OCI-LY7 (cell line): Measurements from ENCODE around the gene AREL1. TPM values are rescaled to one million over a fixed set of nuclear protein-coding genes. Genes with fewer than 3 reads are reported as not detected.

Source experiments
- BruUV-seq: library from RNA; stranded (reverse); fragments of 400-500 nt; replicated peaks from 2 replicates; lab custom pipeline; 2021; lab: Mats Ljungman, UMichigan
- CTCF ChIA-PET: fragments of 300-600 bp; sonication (Branson Sonifier 250); formaldehyde crosslinking; loops from one replicate; lab custom pipeline; 2022; ENCODE audit warnings: antibody characterized with exemption; ENCODE audit not compliant: unreplicated experiment; lab: Charles Lee
- POLR2A ChIA-PET: fragments of 300-600 bp; sonication (Branson Sonifier 250); formaldehyde crosslinking; loops from one replicate; lab custom pipeline; 2022; ENCODE audit warnings: antibody characterized with exemption; lab: Charles Lee
- DNase-seq: peaks from one replicate; pipeline ENCODE4 v3.0.0-alpha.2; 2015; ENCODE audit warnings: low spot score
- H2AFZ ChIP-seq: fragments of 200-600 bp; sonication (generic), shearing (Covaris generic); 2 replicates; pipeline ENCODE4 v1.6.1; 2014; ENCODE audit warnings: mild to moderate bottlenecking, antibody characterized with exemption, low read length, moderate library complexity
- H3K27ac ChIP-seq: fragments of 200-600 bp; sonication (generic); 2 replicates; pipeline ENCODE4 v1.5.1; 2014; ENCODE audit warnings: mixed run types, low read depth, mild to moderate bottlenecking, moderate library complexity, low read length, inconsistent platforms; ENCODE audit not compliant: poor library complexity, severe bottlenecking
- H3K36me3 ChIP-seq: fragments of 200-600 bp; sonication (generic); 2 replicates; pipeline ENCODE4 v1.6.1; 2014; ENCODE audit warnings: mild to moderate bottlenecking, antibody characterized with exemption, low read length, moderate library complexity, mixed read lengths; ENCODE audit not compliant: insufficient read depth
- H3K4me1 ChIP-seq: fragments of 200-600 bp; sonication (generic); 2 replicates; pipeline ENCODE4 v1.5.1; 2014; ENCODE audit warnings: mild to moderate bottlenecking, low read length; ENCODE audit not compliant: insufficient read depth, poor library complexity, severe bottlenecking
- H3K4me2 ChIP-seq: fragments of 200-600 bp; sonication (generic); 2 replicates; pipeline ENCODE4 v1.6.1; 2014; ENCODE audit warnings: mild to moderate bottlenecking, low read length
- H3K4me3 ChIP-seq: fragments of 200-600 bp; sonication (generic); 2 replicates; pipeline ENCODE4 v1.5.1; 2014; ENCODE audit warnings: mild to moderate bottlenecking, low read depth, low read length; ENCODE audit not compliant: poor library complexity, severe bottlenecking
- H3K79me2 ChIP-seq: fragments of 200-600 bp; sonication (generic); 2 replicates; pipeline ENCODE4 v1.6.1; 2016; ENCODE audit warnings: low read depth, mild to moderate bottlenecking, low read length, moderate library complexity, mixed read lengths; ENCODE audit not compliant: insufficient read depth
- H3K9me2 ChIP-seq: fragments of 200-600 bp; sonication (generic); 2 replicates; pipeline ENCODE4 v1.6.1; 2016; ENCODE audit warnings: mild to moderate bottlenecking, low read length, mixed read lengths; ENCODE audit not compliant: insufficient read depth
- H3K9me3 ChIP-seq: fragments of 200-600 bp; sonication (generic); 2 replicates; pipeline ENCODE4 v1.6.1; 2014; ENCODE audit warnings: mild to moderate bottlenecking, mixed run types, low read length, mixed read lengths
- H4K20me1 ChIP-seq: fragments of 200-600 bp; sonication (generic); 2 replicates; pipeline ENCODE4 v1.6.1; 2014; ENCODE audit warnings: mild to moderate bottlenecking, antibody characterized with exemption, low read length, moderate library complexity, mixed read lengths; ENCODE audit not compliant: insufficient read depth
- CTCF ChIP-seq: fragments of 200-600 bp; sonication (generic); conservative IDR thresholded peaks from 2 replicates; pipeline ENCODE4 v1.5.1; 2014; ENCODE audit warnings: mild to moderate bottlenecking, antibody characterized with exemption, low read length, moderate library complexity, mixed read lengths
- EZH2phosphoT487 ChIP-seq: fragments of 200-600 bp; sonication (generic); IDR thresholded peaks from 2 replicates; pipeline ENCODE4 v1.6.1; 2018; ENCODE audit warnings: low read depth, borderline replicate concordance, mild to moderate bottlenecking, mixed run types, antibody characterized with exemption, low read length, moderate library complexity, mixed read lengths
- intact Hi-C: fragments of 100-400 bp; cut with micrococcal nuclease; formaldehyde crosslinking; loops from one replicate; pipeline ENCODE4 v1.10.0; 2022; ENCODE audit not compliant: unreplicated experiment
- total RNA-seq, 2 experiments: library from RNA; depleted of rRNA in 1 of 2; stranded (reverse); fragments of >200 nt in 1 of 2; shearing (Covaris generic) in 1 of 2; gene quantifications; 2 replicates each; pipeline ENCODE4 v1.2.3, GENCODE V29; 2014 to 2022

The AREL1 gene
- total RNA-seq, 2 experiments from 2014 or later: 30.5 to 37.8 TPM

- H3K27ac ChIP-seq: no peak overlapping the region
- TF ChIP-seq EZH2phosphoT487 (no peak), CTCF (no peak)
- H3K4me2 ChIP-seq: no peak overlapping the region
- no peak for DNase-seq
- H3K36me3 ChIP-seq: no peaks in the 10 kb centered on the region
- intact Hi-C loops: no loop called here
- H3K4me3 ChIP-seq: no peak overlapping the region
- H3K9me2 ChIP-seq: no peaks in the 10 kb centered on the region
- no peaks in the 10 kb centered on the region for H3K79me2 ChIP-seq
- H3K4me1 ChIP-seq: no peaks in the 10 kb centered on the region
- no peaks in the 10 kb centered on the region for H4K20me1 ChIP-seq
- POLR2A ChIA-PET: interaction anchor here (0.6 to 0.7 kb wide), 2 partner anchors 388 to 865 kb away, joined by 3 read pairs; no protein-coding TSS in a partner anchor
- no peak overlapping the region for H2AFZ ChIP-seq
- no peaks in the 10 kb centered on the region for H3K9me3 ChIP-seq
- CTCF ChIA-PET: interaction anchor here (0.5 kb wide), 1 partner anchor 470 kb away, joined by 3 read pairs; no protein-coding TSS in a partner anchor
- no TSS peak for BruUV-seq
Observed at GRCh38 chr14:74650927-74651686, 61.8 kb downstream of the AREL1 start.

GRCh38 chr14:74649673-74650072 is 63.2 kb downstream of the AREL1 start:
- no peaks in the 10 kb centered on the region for H3K4me1 ChIP-seq
- BruUV-seq: no TSS peak
- no peak overlapping the region for H3K4me3 ChIP-seq
- no peak for TF ChIP-seq EZH2phosphoT487
- intact Hi-C loops: no loop called here
- POLR2A ChIA-PET: interaction anchor here (0.9 kb wide), 1 partner anchor 9 kb away, joined by 3 read pairs; no protein-coding TSS in a partner anchor
- no peak for DNase-seq
- no peaks in the 10 kb centered on the region for H3K9me3 ChIP-seq
- no peak overlapping the region for H3K27ac ChIP-seq
- H4K20me1 ChIP-seq: no peaks in the 10 kb centered on the region
- no peak overlapping the region for H3K4me2 ChIP-seq
- no peaks in the 10 kb centered on the region for H3K79me2 ChIP-seq
- CTCF ChIA-PET: no interaction called here
- no peaks in the 10 kb centered on the region for H3K9me2 ChIP-seq
- no peaks in the 10 kb centered on the region for H3K36me3 ChIP-seq
- no peak overlapping the region for H2AFZ ChIP-seq

DNA sequence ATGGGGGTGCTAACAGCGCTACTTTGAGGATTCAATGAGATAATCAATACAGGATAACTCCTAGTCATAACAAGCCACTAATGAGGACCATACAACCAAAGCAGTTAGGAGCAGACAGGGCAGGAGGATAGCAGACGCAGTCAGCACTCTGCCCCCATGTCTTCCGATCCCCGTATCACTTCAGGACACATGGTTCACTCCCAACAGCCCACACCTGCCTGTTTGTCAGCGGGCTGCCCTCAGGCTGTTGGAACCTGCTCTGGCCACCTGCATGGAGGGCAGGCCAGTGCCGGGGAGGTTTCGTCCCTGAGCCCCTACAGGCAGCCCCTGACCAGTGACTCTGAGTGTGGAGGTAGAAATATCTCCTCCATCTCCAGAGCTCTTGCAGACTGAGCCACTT is 63.7 kb downstream of the AREL1 start:
- H3K79me2 ChIP-seq: no peaks in the 10 kb centered on the region
- H4K20me1 ChIP-seq: no peaks in the 10 kb centered on the region
- CTCF ChIA-PET: no interaction called here
- H3K4me1 ChIP-seq: no peaks in the 10 kb centered on the region
- H3K9me3 ChIP-seq: no peaks in the 10 kb centered on the region
- no peak overlapping the region for H3K4me3 ChIP-seq
- no peak overlapping the region for H2AFZ ChIP-seq
- H3K27ac ChIP-seq: no peak overlapping the region
- H3K9me2 ChIP-seq: no peaks in the 10 kb centered on the region
- no TSS peak for BruUV-seq
- H3K36me3 ChIP-seq: no peaks in the 10 kb centered on the region
- no peak for TF ChIP-seq EZH2phosphoT487
- no peak for TF ChIP-seq CTCF
- POLR2A ChIA-PET: no interaction called here
- H3K4me2 ChIP-seq: no peak overlapping the region
- DNase-seq: no peak
- intact Hi-C loops: no loop called here
